Mesothelial cell of epicardium (in vitro differentiated cells): ENCODE data around the gene OR56A3. TPM values are rescaled to one million over a fixed set of nuclear protein-coding genes. Genes with fewer than 3 reads are reported as not detected.

Source experiments
- DNase-seq, 2 experiments: peaks; one replicate each; pipeline ENCODE4 v3.0.0; 2021; ENCODE audit warnings: low spot score in 2 of 2; ENCODE audit not compliant: unreplicated experiment in 2 of 2
- H3K27ac Mint-ChIP-seq: 2 replicates; pipeline ENCODE4 v1.8.0; 2021; ENCODE audit warnings: mixed read lengths
- H3K27me3 Mint-ChIP-seq: 2 replicates; pipeline ENCODE4 v1.8.0; 2021; ENCODE audit warnings: low read depth, mixed read lengths
- H3K36me3 Mint-ChIP-seq: 2 replicates; pipeline ENCODE4 v1.8.0; 2021; ENCODE audit warnings: mixed read lengths
- H3K4me1 Mint-ChIP-seq: 2 replicates; pipeline ENCODE4 v1.8.0; 2021; ENCODE audit warnings: mixed read lengths
- H3K4me3 Mint-ChIP-seq: 2 replicates; pipeline ENCODE4 v1.8.0; 2021; ENCODE audit warnings: mild to moderate bottlenecking, moderate library complexity, mixed read lengths
- H3K9me3 Mint-ChIP-seq: 2 replicates; pipeline ENCODE4 v1.8.0; 2021; ENCODE audit warnings: mixed read lengths
- CTCF ChIP-seq: fragments of 200-600 bp; sonication (generic); IDR thresholded peaks from one replicate; pipeline ENCODE4 v1.5.0; 2021; ENCODE audit warnings: antibody characterized with exemption; ENCODE audit not compliant: unreplicated experiment
- total RNA-seq: library from RNA; stranded (reverse); gene quantifications from 3 replicates; pipeline ENCODE4 v1.2.1, GENCODE V29; 2021

Gene OR56A3
- total RNA-seq: not detected in 3 replicates

GRCh38 chr11:5941951-5942350, at the start of gene OR56A3:
TSS of gene OR56A3 (plus strand) at chr11:5942251. CDS start at chr11:5947347, 5,096 bp downstream.
- peaks cover 16% of the 10 kb centered on the region for H3K9me3 Mint-ChIP-seq
- H3K4me3 Mint-ChIP-seq: no peak within 1 kb of the TSS
- DNase-seq: no peak
- TF ChIP-seq CTCF: no peak
- H3K36me3 Mint-ChIP-seq: no peaks in the 10 kb centered on the region
- H3K4me1 Mint-ChIP-seq: no peaks in the 10 kb centered on the region
- no peak within 1 kb of the TSS for H3K27ac Mint-ChIP-seq
- peaks cover 16% of the 10 kb centered on the region for H3K27me3 Mint-ChIP-seq

- Mint-ChIP-seq H3K9me3 (no peaks in the 10 kb centered on the region), H3K27ac (no peak within 1 kb of the TSS), H3K27me3 (peaks cover 6% of the 10 kb centered on the region), H3K4me3 (no peak within 1 kb of the TSS), H3K4me1 (no peaks in the 10 kb centered on the region), H3K36me3 (no peaks in the 10 kb centered on the region)
- DNase-seq: no peak
- TF ChIP-seq CTCF: no peak
These were observed 49.1 kb upstream of the OR56A3 start, which contains the start of gene OR52E5 for GRCh38 chr11:5892908-5893307. TSS of gene OR52E5 (plus strand) at chr11:5893208. CDS start at chr11:5900777, 7,569 bp downstream.

GRCh38 chr11:5899534-5899933, 42.5 kb upstream of the OR56A3 start:
- Mint-ChIP-seq H3K4me1 (no peaks in the 10 kb centered on the region), H3K4me3 (no peak overlapping the region), H3K27ac (no peak overlapping the region), H3K27me3 (peaks cover 5% of the 10 kb centered on the region), H3K36me3 (no peaks in the 10 kb centered on the region), H3K9me3 (no peaks in the 10 kb centered on the region)
- TF ChIP-seq CTCF: no peak
- no peak for DNase-seq

- TF ChIP-seq CTCF: no peak
- DNase-seq: no peak
- Mint-ChIP-seq H3K9me3 (peaks cover 43% of the 10 kb centered on the region), H3K4me3 (no peak overlapping the region), H3K27me3 (no peaks in the 10 kb centered on the region), H3K36me3 (no peaks in the 10 kb centered on the region), H3K4me1 (no peaks in the 10 kb centered on the region), H3K27ac (no peak overlapping the region)
These were observed 31.5 kb upstream of the OR56A3 start for GRCh38 chr11:5910540-5910939.

GRCh38 chr11:5922749-5923426, 19.2 kb upstream of the OR56A3 start:
- no peak for DNase-seq
- Mint-ChIP-seq H3K27ac (no peak overlapping the region), H3K4me1 (no peaks in the 10 kb centered on the region), H3K36me3 (no peaks in the 10 kb centered on the region), H3K27me3 (no peaks in the 10 kb centered on the region), H3K4me3 (no peak overlapping the region), H3K9me3 (peaks cover 45% of the 10 kb centered on the region)
- TF ChIP-seq CTCF: no peak
